Midbrain (tissue), 1 donor: ENCODE measurements around the gene ADAP1.

Experiments
- DNase-seq: peaks from one replicate; lab custom pipeline; 2025; lab: John Stamatoyannopoulos, UW

ADAP1 gene

GRCh38 chr7:894164-894867, 60.2 kb downstream of the ADAP1 start:
- no peak for DNase-seq

GRCh38 chr7:893686-894085, 60.8 kb downstream of the ADAP1 start:
- DNase-seq = no peak

GRCh38 chr7:892648-893593, 61.6 kb downstream of the ADAP1 start:
- DNase-seq = no peak

GRCh38 chr7:891805-892204, 62.7 kb downstream of the ADAP1 start:
- DNase-seq = no peak

- no peak for DNase-seq
These were observed 63.2 kb downstream of the ADAP1 start for GRCh38 chr7:891291-891690.

- DNase-seq = no peak
These were observed 63.6 kb downstream of the ADAP1 start for GRCh38 chr7:890868-891267.

- no peak for DNase-seq
These were observed 65.1 kb downstream of the ADAP1 start for GRCh38 chr7:889391-889790.

- DNase-seq = no peak
These were observed 65.5 kb downstream of the ADAP1 start for GRCh38 chr7:889025-889390.

GRCh38 chr7:888081-889024, 66.1 kb downstream of the ADAP1 start:
- DNase-seq = no peak

- DNase-seq = no peak
These were observed 67.0 kb downstream of the ADAP1 start for GRCh38 chr7:887488-887820.

- DNase-seq = no peak
These were observed 67.6 kb downstream of the ADAP1 start for GRCh38 chr7:886626-887487.

GRCh38 chr7:885893-886625, 68.4 kb downstream of the ADAP1 start:
- DNase-seq = no peak

- DNase-seq = no peak
These were observed 69.1 kb downstream of the ADAP1 start for GRCh38 chr7:885261-885892.

GRCh38 chr7:884191-885003, 70.1 kb downstream of the ADAP1 start:
- DNase-seq = no peak

- peak; percentile 33 for DNase-seq
These were observed 71.1 kb downstream of the ADAP1 start for GRCh38 chr7:883055-884021.

- no peak for DNase-seq
These were observed 72.0 kb downstream of the ADAP1 start for GRCh38 chr7:882336-883035.

- no peak for DNase-seq
These were observed 72.8 kb downstream of the ADAP1 start for GRCh38 chr7:881441-882234.
